Activated CD4-positive, alpha-beta T cell treated with anti-CD3 and anti-CD28 coated beads for 48 hours (primary cell): ENCODE measurements around the gene TP73.

ENCODE experiments used
- DNase-seq: peaks from one replicate; pipeline ENCODE4 v3.0.0-alpha.2; 2020

The TP73 gene

DNA sequence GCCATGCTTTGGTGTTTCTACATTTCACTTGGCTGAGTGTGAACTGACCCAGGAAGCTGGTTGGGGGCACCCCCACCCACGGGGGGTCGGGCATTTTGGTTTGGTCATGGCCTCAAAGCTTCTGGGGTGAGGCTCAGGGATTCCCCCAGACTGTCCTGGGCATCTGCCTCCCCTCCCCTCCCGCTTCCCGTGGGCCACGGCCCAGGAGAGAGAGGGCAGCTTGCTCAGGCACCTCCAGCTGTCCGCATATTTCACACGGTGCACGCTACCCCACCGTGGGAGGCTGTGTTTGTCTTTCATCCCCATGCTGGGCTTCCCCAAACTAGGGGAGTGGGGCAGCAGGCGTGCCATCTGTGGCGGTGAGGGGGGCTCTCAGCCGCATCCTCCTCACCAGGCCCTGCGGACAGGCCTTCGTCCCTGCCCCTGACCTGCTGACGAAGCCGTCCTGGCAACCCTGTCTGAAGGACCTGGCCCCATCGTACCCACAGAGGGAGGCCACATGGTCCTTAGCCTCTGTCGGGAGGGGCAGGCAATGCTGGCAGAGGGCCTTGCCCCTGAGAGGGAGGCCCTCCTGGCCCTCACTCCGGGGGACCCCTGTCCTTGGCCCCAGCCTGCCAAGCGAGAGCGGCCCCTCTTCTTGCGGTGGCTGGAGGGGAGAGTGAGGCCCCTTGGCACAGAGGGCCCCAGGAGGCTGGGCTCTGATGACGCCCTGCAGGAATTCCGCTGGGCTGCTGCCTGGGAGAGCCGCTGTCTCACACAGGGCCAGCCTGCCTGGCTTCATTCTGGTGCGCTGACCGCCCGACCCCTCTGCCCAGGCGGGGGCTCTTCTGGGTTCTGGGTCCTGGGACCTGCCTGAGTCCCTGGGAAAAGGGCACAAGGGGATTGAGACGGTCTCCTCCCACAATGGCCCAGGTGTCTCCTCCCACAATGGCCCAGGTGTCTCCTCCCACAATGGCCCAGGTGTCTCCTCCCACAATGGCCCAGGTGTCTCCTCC, 22.1 kb downstream of the TP73 start:
- DNase-seq, result no peak

GRCh38 chr1:3675436-3675835, 23.1 kb downstream of the TP73 start:
- DNase-seq, result no peak

DNA sequence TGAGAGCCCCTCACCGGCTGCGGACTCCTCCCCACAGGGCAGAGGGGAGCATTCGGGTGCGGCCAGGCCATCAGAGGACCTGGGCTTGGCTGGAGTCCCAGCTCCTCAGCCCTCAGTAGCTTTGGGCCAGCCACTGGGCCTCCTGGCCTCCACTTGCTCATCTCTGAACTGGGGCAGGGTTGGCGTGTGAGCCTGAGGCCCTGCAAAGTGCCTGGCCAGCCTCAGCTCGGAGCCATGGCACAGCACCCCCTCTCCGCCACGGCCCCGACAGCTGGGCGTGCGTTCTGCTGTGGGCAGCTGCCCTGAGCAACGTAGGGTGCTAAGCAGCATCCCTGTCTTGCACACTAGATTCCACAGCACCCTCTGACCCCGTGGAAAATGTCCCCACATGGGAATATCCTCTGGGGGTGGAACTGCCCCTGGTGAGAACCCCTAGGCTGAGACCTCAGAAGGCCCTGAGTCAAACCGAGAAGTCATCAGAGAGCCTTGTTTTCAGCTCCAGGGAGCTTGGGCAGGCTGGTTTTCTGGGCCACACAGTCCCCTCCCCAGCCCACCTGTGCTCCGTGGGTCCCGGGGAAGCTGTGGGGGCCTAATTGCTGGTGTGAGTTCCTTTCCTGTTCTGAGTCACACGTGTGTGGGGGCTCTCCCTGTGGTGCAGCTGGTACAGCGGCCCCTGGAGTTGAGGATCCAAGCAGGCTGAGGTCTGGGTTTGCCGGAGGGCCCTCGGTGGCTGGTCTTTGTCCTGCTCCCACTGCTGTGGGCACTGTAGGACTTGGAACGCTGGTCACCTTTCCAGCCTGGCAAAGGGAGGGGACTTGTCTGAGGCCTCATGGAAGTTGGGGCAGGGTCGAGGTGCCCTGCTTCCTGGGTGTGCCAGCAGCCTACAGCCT, 24.5 kb downstream of the TP73 start:
- no peak for DNase-seq

- no peak for DNase-seq
Measured at GRCh38 chr1:3677484-3677883, 25.2 kb downstream of the TP73 start.

DNA sequence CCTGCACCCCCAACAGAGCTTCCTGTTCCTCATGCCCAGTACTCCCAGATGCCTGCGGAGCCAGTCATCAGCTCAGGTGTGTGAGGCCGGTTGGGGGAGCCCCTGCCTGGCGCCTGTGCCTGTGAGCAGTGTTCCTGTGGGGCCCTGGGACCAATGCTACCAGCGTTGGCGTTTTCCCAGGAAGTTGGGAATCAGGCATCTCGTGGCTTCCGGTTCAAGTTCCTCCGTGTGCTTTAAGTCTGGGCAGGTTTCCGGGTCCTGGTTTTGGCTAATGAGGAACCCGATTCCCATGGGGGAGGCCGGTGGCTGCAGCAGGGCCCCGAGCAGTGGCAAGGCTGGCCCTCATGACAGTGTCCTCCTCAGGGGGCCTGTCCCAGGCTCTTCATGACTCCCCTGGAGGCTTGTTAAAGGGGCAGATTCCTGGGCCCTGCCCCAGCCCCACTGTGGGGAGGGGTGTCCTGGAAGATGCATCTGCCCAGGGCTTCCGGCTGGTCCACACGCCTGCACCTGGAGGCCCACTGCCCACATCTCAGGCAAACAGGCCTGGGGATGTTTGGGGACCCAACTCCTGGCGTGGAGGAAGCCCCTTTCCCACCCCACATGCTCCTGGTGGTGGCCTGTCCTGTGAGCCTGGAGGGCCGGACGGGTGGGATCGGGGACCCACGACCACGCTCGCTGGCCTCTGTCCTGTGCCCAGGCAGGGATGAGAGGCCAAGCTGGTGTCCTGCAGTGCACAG, 26.2 kb downstream of the TP73 start:
- no peak for DNase-seq

- no peak for DNase-seq
Measured at GRCh38 chr1:3679098-3679555, 26.8 kb downstream of the TP73 start.

DNA sequence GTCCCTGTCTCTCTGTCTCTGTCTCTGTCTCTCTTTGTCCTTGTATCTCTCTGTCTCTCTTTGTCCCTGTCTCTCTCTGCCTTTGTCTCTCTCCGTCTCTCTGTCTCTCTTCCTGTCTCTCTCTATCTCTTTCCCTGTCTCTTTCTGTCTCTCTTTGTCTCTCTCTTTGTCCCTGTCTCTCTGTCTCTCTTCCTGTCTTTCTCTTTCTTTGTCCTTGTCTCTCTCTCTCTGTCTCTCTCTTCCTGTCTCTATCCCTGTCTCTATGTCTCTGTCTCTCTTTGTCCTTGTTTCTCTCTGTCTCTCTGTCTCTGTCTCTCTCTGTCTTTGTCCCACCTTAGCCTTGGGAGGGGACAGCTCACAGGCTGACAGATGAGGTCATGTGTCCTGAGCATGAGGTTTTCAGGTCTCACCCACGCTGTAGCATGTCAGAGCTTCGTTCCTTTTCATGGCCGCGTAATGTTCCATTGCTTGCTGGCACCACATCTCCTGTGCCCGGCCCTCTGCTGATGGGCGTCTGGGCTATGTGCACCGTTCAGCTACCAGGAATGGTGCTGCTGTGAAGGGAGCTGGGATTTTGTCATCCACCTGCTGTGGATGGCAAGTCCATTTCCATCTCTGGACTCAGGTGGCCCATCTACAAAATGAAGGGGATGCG, 27.6 kb downstream of the TP73 start:
- DNase-seq, result no peak

GRCh38 chr1:3680488-3681230, 28.3 kb downstream of the TP73 start:
- no peak for DNase-seq

GRCh38 chr1:3681231-3681897, 29.0 kb downstream of the TP73 start:
- no peak for DNase-seq

GRCh38 chr1:3681898-3682806, 29.8 kb downstream of the TP73 start:
- no peak for DNase-seq

DNA sequence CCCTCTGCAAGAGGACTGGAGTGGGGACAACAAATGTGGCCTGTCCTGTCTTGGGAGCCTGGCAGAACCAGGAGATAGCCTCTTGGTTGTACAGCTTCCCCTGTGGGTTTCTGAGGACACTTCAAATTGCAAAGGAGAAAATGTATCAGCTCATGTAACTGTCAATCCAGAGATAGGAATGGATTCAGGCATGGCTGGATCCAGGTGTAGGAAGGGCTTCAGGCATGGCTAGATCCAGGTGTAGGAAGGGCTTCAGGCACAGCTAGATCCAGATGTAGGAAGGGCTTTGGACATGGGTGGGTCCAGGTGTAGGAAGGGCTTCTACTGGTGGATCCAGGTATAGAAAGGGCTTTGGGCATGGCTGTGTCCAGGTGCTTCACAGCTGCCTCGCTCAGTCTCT, 30.9 kb downstream of the TP73 start:
- DNase-seq, result no peak

DNA sequence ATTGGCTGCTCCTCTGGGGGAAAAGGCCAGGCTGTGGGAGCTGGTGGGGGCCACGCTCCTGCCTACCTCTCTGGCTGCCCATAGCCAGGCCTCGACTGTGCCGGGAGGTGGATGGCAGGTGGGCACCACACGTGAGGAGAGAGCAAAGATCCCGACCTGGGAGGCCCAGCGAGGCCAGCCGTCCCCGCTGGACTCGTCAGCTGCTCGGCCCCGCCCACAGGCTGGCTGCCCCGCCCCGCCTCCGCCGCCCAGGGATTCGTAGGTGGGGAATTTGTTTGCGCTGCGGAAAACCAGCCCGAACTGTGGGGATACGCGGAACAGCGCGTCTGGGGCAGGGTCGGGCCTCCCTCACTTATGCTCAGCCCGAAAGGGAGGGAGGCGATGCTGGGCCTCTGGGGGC, 31.7 kb downstream of the TP73 start:
- no peak for DNase-seq

DNA sequence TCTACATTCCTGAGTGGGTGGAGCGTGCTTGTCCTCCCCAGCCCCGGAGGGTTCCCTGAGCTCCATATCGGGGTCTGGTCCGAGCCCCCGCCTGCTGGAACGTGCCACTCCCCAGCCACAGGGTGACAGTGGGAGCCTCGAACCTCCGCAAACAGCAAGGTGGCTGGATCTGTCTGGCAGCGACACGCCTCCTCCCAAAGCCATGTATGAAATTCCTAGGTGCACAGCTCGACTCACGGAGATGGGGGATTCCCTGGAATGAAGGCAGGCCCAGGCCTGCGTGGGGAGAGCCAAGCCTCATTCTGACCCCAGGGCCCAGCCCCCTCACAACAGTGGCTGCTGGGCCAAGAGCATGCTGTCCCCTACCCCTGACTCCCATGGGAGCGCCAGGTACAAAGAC, 32.9 kb downstream of the TP73 start:
- DNase-seq, result no peak

DNA sequence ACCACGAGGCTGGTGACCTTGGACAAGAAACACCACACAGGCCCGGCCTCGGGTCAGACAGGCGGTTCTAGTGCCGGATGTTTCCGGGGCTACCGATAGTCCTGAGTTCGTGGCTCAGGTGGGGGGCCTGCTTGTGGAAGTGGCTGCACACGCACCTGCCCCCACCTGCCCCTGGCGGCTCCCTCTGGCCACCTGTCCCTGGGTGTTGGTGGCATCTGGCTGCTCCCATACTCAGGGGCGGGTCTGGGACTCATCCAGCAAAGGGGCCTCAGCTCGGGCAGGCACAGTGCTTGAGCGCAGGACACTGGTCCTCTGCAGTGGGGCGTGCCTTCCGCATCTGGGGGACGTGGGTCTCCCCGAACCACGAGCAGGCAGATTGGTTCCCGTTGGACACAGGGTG, 33.6 kb downstream of the TP73 start:
- no peak for DNase-seq

DNA sequence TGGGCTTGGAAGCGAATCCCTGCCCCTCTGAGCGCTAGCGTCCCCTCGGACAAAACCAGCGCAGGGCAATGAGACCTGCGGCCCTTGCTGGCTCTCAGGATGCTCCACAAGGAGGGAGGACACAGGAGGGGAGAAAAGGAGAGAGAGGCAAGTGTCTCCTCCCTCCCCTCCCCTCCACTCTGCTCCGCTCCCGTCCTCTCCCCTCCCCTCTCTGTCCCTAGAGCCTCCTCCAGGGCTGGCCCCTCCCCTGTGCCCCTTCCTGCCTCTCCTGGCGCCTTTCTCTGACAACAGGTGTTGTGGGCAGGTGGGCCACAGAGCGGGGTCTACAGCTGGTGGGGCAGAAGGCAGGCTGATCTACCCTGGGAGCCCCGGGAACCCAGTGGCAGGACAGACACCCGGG, 35.2 kb downstream of the TP73 start:
- DNase-seq, result no peak

DNA sequence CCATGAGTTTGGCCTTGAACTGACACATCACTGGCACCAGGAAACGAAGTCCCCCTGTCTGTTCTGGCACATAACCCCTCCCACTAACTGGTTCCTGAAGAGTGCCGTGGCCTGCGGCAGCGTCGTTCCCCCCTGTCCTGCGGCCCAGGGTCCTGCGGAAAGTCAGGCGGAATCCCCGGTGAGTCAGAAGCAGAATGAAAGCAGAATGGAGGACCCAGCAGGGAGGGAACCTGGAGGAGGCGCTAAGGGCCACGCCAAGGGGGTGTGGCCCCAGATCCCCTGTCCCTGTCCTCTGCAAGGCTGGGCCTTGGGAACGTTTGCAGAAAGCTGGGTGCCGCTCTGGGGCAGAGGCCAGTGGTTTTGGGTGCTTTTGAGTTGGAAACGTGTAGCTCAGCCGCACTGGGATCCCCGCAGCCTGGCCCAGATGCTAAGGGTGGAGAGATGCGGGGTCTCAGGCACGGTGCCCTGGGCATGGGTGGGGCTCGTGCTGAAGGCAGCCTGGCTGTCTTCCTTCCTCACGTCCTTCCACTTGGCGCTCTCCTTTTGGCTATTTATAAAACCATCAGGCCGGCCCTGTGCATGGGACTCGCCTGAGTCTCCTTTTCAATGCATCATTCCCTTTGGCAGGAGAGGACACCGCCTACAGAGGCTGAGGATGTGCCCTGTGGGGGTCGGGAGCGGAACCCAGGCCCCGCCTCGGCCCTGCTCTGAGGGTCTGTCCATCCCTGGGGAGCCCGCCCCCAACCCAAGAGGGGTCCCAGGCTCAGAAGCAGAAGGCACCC, 36.2 kb downstream of the TP73 start:
- DNase-seq, result no peak

GRCh38 chr1:3689138-3689750, 36.9 kb downstream of the TP73 start:
- DNase-seq, result no peak

GRCh38 chr1:3690282-3691065, 38.2 kb downstream of the TP73 start:
- no peak for DNase-seq
